Fibroblast of villous mesenchyme (primary cell): ENCODE results near the gene ZNF180. TPM values are rescaled to one million over a fixed set of nuclear protein-coding genes. Genes with fewer than 3 reads are reported as not detected.

Source experiments
- DNase-seq: peaks from one replicate; pipeline ENCODE4 v3.0.0-alpha.2; 2010; ENCODE audit warnings: low read depth
- H3K4me3 ChIP-seq: 2 replicates; pipeline ENCODE4 v1.5.1; 2011; ENCODE audit warnings: low read depth, mild to moderate bottlenecking, low read length
- CTCF ChIP-seq: IDR thresholded peaks from 2 replicates; pipeline ENCODE4 v1.5.1; 2012; ENCODE audit warnings: low read depth, mild to moderate bottlenecking, low read length; ENCODE audit not compliant: insufficient read depth
- total RNA-seq: library from RNA; depleted of rRNA; stranded (reverse); fragments of >200 nt; gene quantifications from 2 replicates; pipeline ENCODE4 v1.2.3, GENCODE V29; 2012

ZNF180 gene
- total RNA-seq: 6.4 and 9.5 TPM in 2 replicates

DNA sequence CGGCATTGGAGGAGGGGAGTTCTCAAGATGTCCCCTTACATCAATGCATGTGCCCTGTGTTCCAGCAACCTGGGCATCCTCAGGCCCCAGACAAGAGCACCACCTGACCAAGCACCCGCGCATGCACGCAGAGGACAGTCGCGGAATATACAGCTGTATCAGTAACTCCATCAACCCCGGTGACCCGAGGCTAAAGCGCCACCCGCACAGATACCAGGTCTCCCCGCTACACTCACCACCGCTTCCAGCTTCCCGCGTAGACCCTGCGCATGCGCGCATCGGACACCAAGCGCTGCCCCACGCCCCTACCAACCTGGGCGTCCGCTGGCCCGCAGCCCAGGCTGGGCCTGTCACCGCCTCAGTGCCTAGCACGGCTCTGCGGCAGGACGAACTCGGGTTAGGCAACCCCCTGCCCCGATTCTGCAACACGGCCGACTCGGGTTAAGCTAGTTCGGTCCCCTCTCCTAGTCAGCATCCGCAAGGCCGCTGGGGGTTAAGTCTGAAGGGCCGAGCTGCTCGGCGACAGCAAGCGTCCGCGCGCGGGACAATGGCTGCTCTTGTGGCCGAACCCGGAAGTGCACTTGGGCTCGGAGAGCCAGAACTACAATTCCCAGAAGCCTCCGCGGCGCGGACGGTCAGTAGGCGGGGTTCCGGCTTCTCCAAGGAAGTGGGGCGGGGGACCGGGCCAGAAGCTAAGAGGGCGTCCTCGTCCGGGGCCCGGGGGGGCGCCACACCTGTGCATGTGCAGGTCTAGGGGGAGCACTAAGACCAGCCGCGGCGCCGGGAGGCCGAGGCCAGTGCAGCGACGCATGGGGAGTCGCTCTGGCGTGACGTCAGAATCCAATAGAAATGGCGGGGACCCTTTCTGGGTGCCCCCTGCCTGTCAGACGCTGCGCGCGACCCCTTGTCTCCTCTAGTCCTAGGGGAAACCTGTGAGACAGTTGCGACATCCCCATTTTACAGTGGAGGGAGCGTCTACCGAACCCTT, at the start of gene ZNF180:
TSS of gene ZNF180 (minus strand) at position 561 of the 988 bp plus-strand sequence. CDS start 3,188 bp downstream, outside the sequence.
- H3K4me3 ChIP-seq: peak within 1 kb of the TSS; percentile 96
- DNase-seq: peak; percentile 93
- peak; percentile 41 for TF ChIP-seq CTCF

GRCh38 chr19:44549507-44549906, 49.2 kb upstream of the ZNF180 start:
- no peak overlapping the region for H3K4me3 ChIP-seq
- no peak for DNase-seq
- TF ChIP-seq CTCF: no peak

- DNase-seq: peak; percentile 6
- no peak overlapping the region for H3K4me3 ChIP-seq
- TF ChIP-seq CTCF: no peak
These were observed 48.4 kb upstream of the ZNF180 start for GRCh38 chr19:44548736-44549135.

GRCh38 chr19:44544031-44544430, 43.7 kb upstream of the ZNF180 start:
- H3K4me3 ChIP-seq: no peak overlapping the region
- no peak for TF ChIP-seq CTCF
- DNase-seq: no peak

GRCh38 chr19:44542671-44543070, 42.3 kb upstream of the ZNF180 start:
- no peak for DNase-seq
- H3K4me3 ChIP-seq: no peak overlapping the region
- no peak for TF ChIP-seq CTCF

DNA sequence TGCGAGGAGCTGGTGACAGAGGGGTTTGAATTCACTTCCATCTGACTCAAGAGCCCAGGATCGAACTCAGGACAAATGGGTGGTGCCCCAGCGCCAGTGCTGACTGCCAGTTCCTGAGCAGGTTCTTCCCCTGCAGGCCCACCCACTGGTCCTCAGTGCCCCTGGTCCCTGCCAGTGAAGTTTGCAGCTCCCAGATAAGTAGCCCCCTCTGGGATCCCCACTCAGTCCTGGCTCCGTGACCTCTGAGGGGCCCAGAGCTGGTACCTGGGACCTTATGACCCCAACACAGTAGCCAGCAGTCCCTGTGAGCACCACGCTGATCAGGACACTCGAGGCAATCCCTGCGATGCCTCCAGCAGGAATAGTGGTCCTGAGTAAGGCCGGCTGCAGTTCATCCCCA, 40.4 kb upstream of the ZNF180 start:
- H3K4me3 ChIP-seq: no peak overlapping the region
- TF ChIP-seq CTCF: no peak
- no peak for DNase-seq
